Neural cell (in vitro differentiated cells): Measurements from ENCODE around the gene RNF187. TPM values are rescaled to one million over a fixed set of nuclear protein-coding genes. Genes with fewer than 3 reads are reported as not detected.

Experiments used
- H2AFZ ChIP-seq: fragments of 200-600, 300-800 bp; sonication (generic), shearing (Covaris generic); 2 replicates; pipeline ENCODE4 v1.6.0; 2014; ENCODE audit warnings: low read depth, mild to moderate bottlenecking, antibody characterized with exemption, low read length, moderate library complexity
- H3F3A ChIP-seq: fragments of 200-600 bp; shearing (Covaris generic); 2 replicates; pipeline ENCODE4 v1.6.1; 2016; ENCODE audit warnings: mild to moderate bottlenecking, moderate library complexity, mixed read lengths, antibody characterized with exemption, low read length; ENCODE audit not compliant: insufficient read depth, poor library complexity, severe bottlenecking
- H3K27ac ChIP-seq: fragments of 200-600, 300-800 bp; sonication (generic), shearing (Covaris generic); 2 replicates; pipeline ENCODE4 v1.5.1; 2014; ENCODE audit warnings: mild to moderate bottlenecking, low read length, moderate library complexity
- H3K27me3 ChIP-seq: fragments of 300-800, 200-600 bp; sonication (generic), shearing (Covaris generic); 2 replicates; pipeline ENCODE4 v1.6.0; 2014; ENCODE audit warnings: mild to moderate bottlenecking, low read depth, low read length, moderate library complexity; ENCODE audit not compliant: insufficient read depth
- H3K36me3 ChIP-seq: fragments of 300-800, 200-600 bp; sonication (generic), shearing (Covaris generic); 2 replicates; pipeline ENCODE4 v1.5.1; 2014; ENCODE audit warnings: mild to moderate bottlenecking, antibody characterized with exemption, low read length, moderate library complexity; ENCODE audit not compliant: insufficient read depth
- H3K4me2 ChIP-seq: fragments of 300-800, 200-600 bp; sonication (generic), shearing (Covaris generic); 2 replicates; pipeline ENCODE4 v1.6.0; 2014; ENCODE audit warnings: mild to moderate bottlenecking, low read length
- H3K4me3 ChIP-seq: fragments of 300-800, 200-600 bp; sonication (generic), shearing (Covaris generic); 2 replicates; pipeline ENCODE4 v1.5.1; 2014; ENCODE audit warnings: mild to moderate bottlenecking, low read length, moderate library complexity
- H3K79me2 ChIP-seq: fragments of 200-600 bp; shearing (Covaris generic); replicated peaks from 2 replicates; pipeline ENCODE4 v1.6.0; 2014; ENCODE audit warnings: mild to moderate bottlenecking, low read length, moderate library complexity; ENCODE audit not compliant: insufficient read depth
- H3K9ac ChIP-seq: fragments of 300-800, 200-600 bp; sonication (generic), shearing (Covaris generic); 2 replicates; pipeline ENCODE4 v1.6.1; 2016; ENCODE audit warnings: mild to moderate bottlenecking, low read length, mixed read lengths
- H3K9me2 ChIP-seq: fragments of 200-600 bp; shearing (Covaris generic); 2 replicates; pipeline ENCODE4 v1.6.1; 2016; ENCODE audit warnings: mild to moderate bottlenecking, low read length, mixed read lengths; ENCODE audit not compliant: insufficient read depth
- H3K9me3 ChIP-seq: fragments of 200-600, 300-800 bp; sonication (generic), shearing (Covaris generic); 2 replicates; pipeline ENCODE4 v1.6.1; 2016; ENCODE audit warnings: mild to moderate bottlenecking, mixed run types, low read length, moderate library complexity, mixed read lengths
- H4K20me1 ChIP-seq: fragments of 200-600 bp; shearing (Covaris generic); 2 replicates; pipeline ENCODE4 v1.6.1; 2016; ENCODE audit warnings: mild to moderate bottlenecking, mixed run types; ENCODE audit not compliant: insufficient read depth
- EP300 ChIP-seq: fragments of 450-650 bp; conservative IDR thresholded peaks from 2 replicates; pipeline ENCODE4 v1.6.1; 2014; ENCODE audit warnings: antibody characterized with exemption, mild to moderate bottlenecking, moderate library complexity; ENCODE audit not compliant: poor library complexity, severe bottlenecking
- EZH2 ChIP-seq: fragments of 200-600, 300-800 bp; shearing (Covaris generic), sonication (generic); IDR thresholded peaks from 2 replicates; pipeline ENCODE4 v1.6.1; 2014; ENCODE audit warnings: antibody characterized with exemption, low read length, borderline replicate concordance, mild to moderate bottlenecking; ENCODE audit not compliant: insufficient read depth, poor library complexity, severe bottlenecking
- MXI1 ChIP-seq: fragments of 450-650 bp; conservative IDR thresholded peaks from 2 replicates; pipeline ENCODE4 v1.6.1; 2014; ENCODE audit warnings: antibody characterized with exemption, mild to moderate bottlenecking; ENCODE audit not compliant: poor library complexity, severe bottlenecking
- POLR2AphosphoS5 ChIP-seq: IDR thresholded peaks from 2 replicates; pipeline ENCODE4 v1.6.1; 2012
- RAD21 ChIP-seq: fragments of 450-650 bp; conservative IDR thresholded peaks from 2 replicates; pipeline ENCODE4 v1.6.1; 2014; ENCODE audit warnings: antibody characterized with exemption, mild to moderate bottlenecking, moderate library complexity
- REST ChIP-seq: IDR thresholded peaks from 2 replicates; pipeline ENCODE4 v1.6.1; 2012; ENCODE audit warnings: borderline replicate concordance
- SMC3 ChIP-seq: fragments of 450-650 bp; conservative IDR thresholded peaks from 2 replicates; pipeline ENCODE4 v1.6.1; 2014; ENCODE audit warnings: antibody characterized with exemption, mild to moderate bottlenecking, moderate library complexity; ENCODE audit not compliant: poor library complexity
- TAF1 ChIP-seq: IDR thresholded peaks from 2 replicates; pipeline ENCODE4 v1.6.1; 2012; ENCODE audit warnings: low read depth
- polyA plus RNA-seq: library from polyadenylated mRNA; depleted of rRNA; stranded (reverse); fragments of >200 nt; gene quantifications from 2 replicates; pipeline ENCODE4 v1.2.3, GENCODE V29; 2014
- TF ChIP-seq, protein P1 (sequence below): fragments of 450-650 bp; IDR thresholded peaks from 2 replicates; pipeline ENCODE4 v1.5.1; 2014; ENCODE audit warnings: antibody characterized with exemption, mild to moderate bottlenecking, moderate library complexity; ENCODE audit not compliant: poor library complexity, severe bottlenecking

Gene RNF187
- polyA plus RNA-seq, 1 donor from 2014 or later, result 73.6 TPM

GRCh38 chr1:228493141-228494043, 6.2 kb downstream of the RNF187 start:
- Histone ChIP-seq H3F3A (no peaks in the 10 kb centered on the region), H4K20me1 (no peaks in the 10 kb centered on the region), H3K9ac (no peak overlapping the region), H3K27me3 (no peaks in the 10 kb centered on the region), H3K9me3 (no peaks in the 10 kb centered on the region), H3K4me3 (no peak overlapping the region), H3K27ac (no peak overlapping the region), H3K36me3 (no peaks in the 10 kb centered on the region), H3K4me2 (no peak overlapping the region), H3K9me2 (no peaks in the 10 kb centered on the region), H3K79me2 (peaks cover 4% of the 10 kb centered on the region), H2AFZ (no peak overlapping the region)
- TF ChIP-seq SMC3 (no peak), TAF1 (no peak), EZH2 (no peak), EP300 (no peak), RAD21 (no peak), REST (no peak)
- TF ChIP-seq, protein P1, sequence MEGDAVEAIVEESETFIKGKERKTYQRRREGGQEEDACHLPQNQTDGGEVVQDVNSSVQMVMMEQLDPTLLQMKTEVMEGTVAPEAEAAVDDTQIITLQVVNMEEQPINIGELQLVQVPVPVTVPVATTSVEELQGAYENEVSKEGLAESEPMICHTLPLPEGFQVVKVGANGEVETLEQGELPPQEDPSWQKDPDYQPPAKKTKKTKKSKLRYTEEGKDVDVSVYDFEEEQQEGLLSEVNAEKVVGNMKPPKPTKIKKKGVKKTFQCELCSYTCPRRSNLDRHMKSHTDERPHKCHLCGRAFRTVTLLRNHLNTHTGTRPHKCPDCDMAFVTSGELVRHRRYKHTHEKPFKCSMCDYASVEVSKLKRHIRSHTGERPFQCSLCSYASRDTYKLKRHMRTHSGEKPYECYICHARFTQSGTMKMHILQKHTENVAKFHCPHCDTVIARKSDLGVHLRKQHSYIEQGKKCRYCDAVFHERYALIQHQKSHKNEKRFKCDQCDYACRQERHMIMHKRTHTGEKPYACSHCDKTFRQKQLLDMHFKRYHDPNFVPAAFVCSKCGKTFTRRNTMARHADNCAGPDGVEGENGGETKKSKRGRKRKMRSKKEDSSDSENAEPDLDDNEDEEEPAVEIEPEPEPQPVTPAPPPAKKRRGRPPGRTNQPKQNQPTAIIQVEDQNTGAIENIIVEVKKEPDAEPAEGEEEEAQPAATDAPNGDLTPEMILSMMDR, result no peak

- Histone ChIP-seq H3K9me2 (no peaks in the 10 kb centered on the region), H3K9me3 (no peaks in the 10 kb centered on the region), H3F3A (no peaks in the 10 kb centered on the region), H4K20me1 (no peaks in the 10 kb centered on the region), H3K36me3 (no peaks in the 10 kb centered on the region), H3K4me3 (no peak overlapping the region), H3K27ac (no peak overlapping the region), H3K27me3 (no peaks in the 10 kb centered on the region), H3K9ac (no peak overlapping the region), H3K79me2 (no peaks in the 10 kb centered on the region), H3K4me2 (no peak overlapping the region), H2AFZ (no peak overlapping the region)
- TF ChIP-seq MXI1 (no peak), EZH2 (no peak), POLR2AphosphoS5 (no peak), SMC3 (no peak), REST (no peak), TAF1 (no peak), RAD21 (no peak)
Measured at GRCh38 chr1:228494044-228494353, 6.8 kb downstream of the RNF187 start.
